MCF 10A (cell line): Measurements from ENCODE around the gene CRAMP1. TPM values are rescaled to one million over a fixed set of nuclear protein-coding genes. Genes with fewer than 3 reads are reported as not detected.

Experiments used
- BruUV-seq: library from RNA; stranded (reverse); fragments of 400-500 nt; replicated peaks from 2 replicates; lab custom pipeline; 2021; lab: Mats Ljungman, UMichigan
- CTCF ChIA-PET: fragments of 300-600 bp; sonication (Branson Sonifier 250); formaldehyde crosslinking; extraction: SDS; loops from one replicate; lab custom pipeline; 2021; ENCODE audit warnings: antibody characterized with exemption, inconsistent platforms; lab: Yijun Ruan, JAX
- POLR2A ChIA-PET: fragments of 300-600, 350-650 bp; sonication (Branson Sonifier 250); formaldehyde crosslinking; extraction: SDS; loops from one replicate; lab custom pipeline; 2020; ENCODE audit warnings: antibody characterized with exemption, inconsistent platforms; lab: Yijun Ruan, JAX
- DNase-seq: peaks from one replicate; pipeline ENCODE4 v3.0.0-alpha.2; 2018; ENCODE audit not compliant: unreplicated experiment
- H3K27ac Mint-ChIP-seq: one replicate; pipeline ENCODE4 v1.8.0; 2022; ENCODE audit warnings: mild to moderate bottlenecking, low read depth, mixed read lengths; ENCODE audit not compliant: unreplicated experiment
- H3K27me3 Mint-ChIP-seq: one replicate; pipeline ENCODE4 v1.8.0; 2022; ENCODE audit warnings: mixed read lengths; ENCODE audit not compliant: insufficient read depth, unreplicated experiment
- H3K36me3 Mint-ChIP-seq: one replicate; pipeline ENCODE4 v1.8.0; 2022; ENCODE audit warnings: mild to moderate bottlenecking, moderate library complexity, mixed read lengths; ENCODE audit not compliant: insufficient read depth, unreplicated experiment
- H3K4me1 Mint-ChIP-seq: one replicate; pipeline ENCODE4 v1.8.0; 2022; ENCODE audit warnings: mixed read lengths; ENCODE audit not compliant: insufficient read depth, unreplicated experiment
- H3K4me3 Mint-ChIP-seq: one replicate; pipeline ENCODE4 v1.8.0; 2022; ENCODE audit warnings: mild to moderate bottlenecking, moderate library complexity, mixed read lengths; ENCODE audit not compliant: unreplicated experiment
- H3K9me3 Mint-ChIP-seq: one replicate; pipeline ENCODE4 v1.8.0; 2022; ENCODE audit warnings: mixed read lengths; ENCODE audit not compliant: unreplicated experiment
- intact Hi-C: fragments of 100-400 bp; cut with micrococcal nuclease; formaldehyde crosslinking; loops from 2 replicates; pipeline ENCODE4 v1.14.1; 2022
- total RNA-seq: library from RNA; stranded (reverse); gene quantifications from 2 replicates; pipeline ENCODE4 v1.2.3, GENCODE V29; 2022
- TF ChIP-seq, protein P1 (sequence below): fragments of 200-600 bp; IDR thresholded peaks from one replicate; pipeline ENCODE4 v1.8.0; 2022; ENCODE audit warnings: antibody characterized with exemption, mild to moderate bottlenecking; ENCODE audit not compliant: unreplicated experiment

CRAMP1 gene
- total RNA-seq, 1 experiment from 2014 or later, result 26.3 TPM

- H3K4me3 Mint-ChIP-seq, result no peak overlapping the region
- BruUV-seq, result no TSS peak
- ChIA-PET POLR2A (no interaction called here), CTCF (interaction anchor here (0.5 to 1.3 kb wide), 2 partner anchors 26 to 39 kb away, joined by 3 to 6 read pairs; no protein-coding TSS in a partner anchor)
- peaks cover 73% of the 10 kb centered on the region for H3K36me3 Mint-ChIP-seq
- TF ChIP-seq, protein P1, sequence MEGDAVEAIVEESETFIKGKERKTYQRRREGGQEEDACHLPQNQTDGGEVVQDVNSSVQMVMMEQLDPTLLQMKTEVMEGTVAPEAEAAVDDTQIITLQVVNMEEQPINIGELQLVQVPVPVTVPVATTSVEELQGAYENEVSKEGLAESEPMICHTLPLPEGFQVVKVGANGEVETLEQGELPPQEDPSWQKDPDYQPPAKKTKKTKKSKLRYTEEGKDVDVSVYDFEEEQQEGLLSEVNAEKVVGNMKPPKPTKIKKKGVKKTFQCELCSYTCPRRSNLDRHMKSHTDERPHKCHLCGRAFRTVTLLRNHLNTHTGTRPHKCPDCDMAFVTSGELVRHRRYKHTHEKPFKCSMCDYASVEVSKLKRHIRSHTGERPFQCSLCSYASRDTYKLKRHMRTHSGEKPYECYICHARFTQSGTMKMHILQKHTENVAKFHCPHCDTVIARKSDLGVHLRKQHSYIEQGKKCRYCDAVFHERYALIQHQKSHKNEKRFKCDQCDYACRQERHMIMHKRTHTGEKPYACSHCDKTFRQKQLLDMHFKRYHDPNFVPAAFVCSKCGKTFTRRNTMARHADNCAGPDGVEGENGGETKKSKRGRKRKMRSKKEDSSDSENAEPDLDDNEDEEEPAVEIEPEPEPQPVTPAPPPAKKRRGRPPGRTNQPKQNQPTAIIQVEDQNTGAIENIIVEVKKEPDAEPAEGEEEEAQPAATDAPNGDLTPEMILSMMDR, result no peak
- no peaks in the 10 kb centered on the region for H3K9me3 Mint-ChIP-seq
- no peak for DNase-seq
- no peak overlapping the region for H3K27ac Mint-ChIP-seq
- H3K4me1 Mint-ChIP-seq, result peaks cover 21% of the 10 kb centered on the region
- no peaks in the 10 kb centered on the region for H3K27me3 Mint-ChIP-seq
- intact Hi-C loops, result no loop called here
These were observed 35.7 kb downstream of the CRAMP1 start for GRCh38 chr16:1647856-1648255.

- no peaks in the 10 kb centered on the region for H3K27me3 Mint-ChIP-seq
- H3K4me3 Mint-ChIP-seq, result no peak overlapping the region
- no peak for DNase-seq
- H3K27ac Mint-ChIP-seq, result no peak overlapping the region
- TF ChIP-seq, protein P1, result no peak
- intact Hi-C loops, result no loop called here
- ChIA-PET POLR2A (interaction anchor here (1.0 to 2.6 kb wide), 2 partner anchors 28 to 61 kb away, joined by 3 to 7 read pairs; partner anchors contain the start of gene JPT2), CTCF (interaction anchor here (0.7 kb wide), 1 partner anchor 269 kb away, joined by 4 read pairs; no protein-coding TSS in a partner anchor)
- H3K36me3 Mint-ChIP-seq, result peaks cover 73% of the 10 kb centered on the region
- peaks cover 25% of the 10 kb centered on the region for H3K4me1 Mint-ChIP-seq
- BruUV-seq, result no TSS peak
- H3K9me3 Mint-ChIP-seq, result no peaks in the 10 kb centered on the region
These were observed 38.0 kb downstream of the CRAMP1 start for GRCh38 chr16:1650131-1650530.

DNA sequence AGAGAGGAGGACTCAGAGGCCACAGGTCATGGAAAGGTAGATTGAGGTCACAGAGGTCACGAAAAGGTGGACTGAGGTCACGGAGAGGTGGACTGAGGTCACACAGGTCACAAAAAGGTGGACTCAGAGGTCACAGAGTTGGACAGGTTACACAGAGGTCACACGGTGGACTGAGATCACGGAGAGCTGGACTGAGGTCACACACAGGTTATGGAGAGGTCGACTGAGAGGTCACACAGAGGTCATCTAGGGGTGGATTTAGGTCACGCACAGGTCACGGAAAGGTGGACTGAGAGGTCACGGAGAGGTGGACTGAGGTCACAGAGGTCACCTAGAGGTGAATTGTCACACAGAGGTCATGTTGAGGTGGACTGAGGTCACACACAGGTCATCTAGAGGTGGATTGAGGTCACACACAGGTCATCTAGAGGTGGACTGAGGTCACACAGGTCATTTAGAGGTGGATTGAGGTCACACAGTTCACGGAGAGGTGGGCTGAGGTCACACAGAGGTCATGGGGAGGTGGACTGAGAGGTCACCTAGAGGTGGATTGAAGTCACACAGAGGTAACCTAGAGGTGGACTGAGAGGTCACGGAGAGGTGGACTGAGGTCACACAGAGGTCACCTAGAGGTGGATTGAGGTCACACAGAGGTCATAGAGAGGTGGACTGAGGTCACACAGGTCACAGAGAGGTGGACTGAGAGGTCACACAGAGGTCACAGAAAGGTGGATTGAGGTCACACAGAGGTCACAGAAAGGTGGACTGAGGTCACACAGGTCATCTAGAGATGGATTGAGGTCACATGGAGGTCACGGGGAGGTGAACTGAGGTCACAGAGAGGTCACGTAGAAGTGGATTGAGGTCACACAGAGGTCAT lies 39.2 kb downstream of the CRAMP1 start:
- no peak for DNase-seq
- Mint-ChIP-seq H3K4me3 (no peak overlapping the region), H3K4me1 (peaks cover 15% of the 10 kb centered on the region), H3K36me3 (peaks cover 80% of the 10 kb centered on the region), H3K9me3 (no peaks in the 10 kb centered on the region), H3K27ac (no peak overlapping the region), H3K27me3 (no peaks in the 10 kb centered on the region)
- TF ChIP-seq, protein P1, result no peak
- POLR2A ChIA-PET, result interaction anchor here (1.2 kb wide), 1 partner anchor 27 kb away, joined by 4 read pairs; the partner anchor contains the start of gene JPT2
- intact Hi-C loops, result no loop called here
- BruUV-seq, result no TSS peak
- CTCF ChIA-PET, result interaction anchor here (0.6 kb wide), 1 partner anchor 80 kb away, joined by 3 read pairs; no protein-coding TSS in a partner anchor

DNA sequence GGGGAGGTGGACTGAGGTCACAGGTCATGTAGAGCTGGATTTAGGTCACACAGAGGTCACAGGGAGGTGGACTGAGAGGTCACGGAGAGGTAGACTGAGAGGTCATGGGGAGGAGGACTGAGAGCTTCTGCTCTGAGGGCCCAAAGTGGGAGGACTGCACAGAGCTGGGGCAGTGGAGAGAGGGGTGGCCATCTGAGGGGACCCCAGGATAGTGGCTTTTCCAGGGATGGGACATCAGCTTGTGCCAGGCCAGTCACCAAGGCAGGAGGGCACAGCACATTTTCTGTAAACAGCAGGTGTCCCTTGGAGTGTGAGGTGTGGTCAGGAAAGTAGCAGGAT lies 39.8 kb downstream of the CRAMP1 start:
- intact Hi-C loops, result no loop called here
- no peaks in the 10 kb centered on the region for H3K27me3 Mint-ChIP-seq
- H3K4me1 Mint-ChIP-seq, result peaks cover 11% of the 10 kb centered on the region
- peaks cover 83% of the 10 kb centered on the region for H3K36me3 Mint-ChIP-seq
- H3K27ac Mint-ChIP-seq, result no peak overlapping the region
- TF ChIP-seq, protein P1, result no peak
- no TSS peak for BruUV-seq
- POLR2A ChIA-PET, result interaction anchor here (1.2 kb wide), 1 partner anchor 26 kb away, joined by 4 read pairs; the partner anchor contains the start of gene JPT2
- no peak for DNase-seq
- H3K4me3 Mint-ChIP-seq, result no peak overlapping the region
- CTCF ChIA-PET, result interaction anchor here (0.6 kb wide), 1 partner anchor 79 kb away, joined by 3 read pairs; no protein-coding TSS in a partner anchor
- no peaks in the 10 kb centered on the region for H3K9me3 Mint-ChIP-seq
